Measurements from ENCODE around the gene DGKZ.

The DGKZ gene

GRCh38 chr11:46327829-46328228 is 19.4 kb upstream of the DGKZ start:
- DNase-seq (ENCODE audit: low read depth in 2 of 2) = no peak

GRCh38 chr11:46330154-46330553 is 17.1 kb upstream of the DGKZ start:
- no peak for DNase-seq (ENCODE audit: low read depth in 2 of 2)

- DNase-seq (ENCODE audit: low read depth in 2 of 2) = no peak
Measured at GRCh38 chr11:46330563-46331281, 16.5 kb upstream of the DGKZ start.

GRCh38 chr11:46331282-46331984 is 15.8 kb upstream of the DGKZ start:
- DNase-seq (ENCODE audit: low read depth in 2 of 2) = no peak

GRCh38 chr11:46332093-46332567 is 15.1 kb upstream of the DGKZ start:
- no peak for DNase-seq (ENCODE audit: low read depth in 2 of 2)

GRCh38 chr11:46332568-46333393 is 14.5 kb upstream of the DGKZ start:
- DNase-seq (ENCODE audit: low read depth in 2 of 2) = peak; percentile 22 to 52

GRCh38 chr11:46333394-46333947 is 13.8 kb upstream of the DGKZ start:
- no peak for DNase-seq (ENCODE audit: low read depth in 2 of 2)

- no peak for DNase-seq (ENCODE audit: low read depth in 2 of 2)
Measured at GRCh38 chr11:46334211-46334610, 13.1 kb upstream of the DGKZ start.

GRCh38 chr11:46335271-46335670 is 12.0 kb upstream of the DGKZ start:
- no peak for DNase-seq (ENCODE audit: low read depth in 2 of 2)

- no peak for DNase-seq (ENCODE audit: low read depth in 2 of 2)
Measured at GRCh38 chr11:46335890-46336562, 11.2 kb upstream of the DGKZ start.

- no peak for DNase-seq (ENCODE audit: low read depth in 2 of 2)
Measured at GRCh38 chr11:46336563-46337180, 10.6 kb upstream of the DGKZ start.

- DNase-seq (ENCODE audit: low read depth in 2 of 2) = no peak
Measured at GRCh38 chr11:46337626-46338345, 9.5 kb upstream of the DGKZ start.

- no peak for DNase-seq (ENCODE audit: low read depth in 2 of 2)
Measured at GRCh38 chr11:46338636-46338987, 8.7 kb upstream of the DGKZ start.

- no peak for DNase-seq (ENCODE audit: low read depth in 2 of 2)
Measured at GRCh38 chr11:46338988-46339666, 8.1 kb upstream of the DGKZ start.

- no peak for DNase-seq (ENCODE audit: low read depth in 2 of 2)
Measured at GRCh38 chr11:46339816-46340215, 7.4 kb upstream of the DGKZ start.

- DNase-seq (ENCODE audit: low read depth in 2 of 2) = no peak
Measured at GRCh38 chr11:46341454-46341853, 5.8 kb upstream of the DGKZ start.

GRCh38 chr11:46342239-46342638 is 5.0 kb upstream of the DGKZ start:
- no peak for DNase-seq (ENCODE audit: low read depth in 2 of 2)

- no peak for DNase-seq (ENCODE audit: low read depth in 2 of 2)
Measured at GRCh38 chr11:46343520-46343919, 3.7 kb upstream of the DGKZ start.

- no peak for DNase-seq (ENCODE audit: low read depth in 2 of 2)
Measured at GRCh38 chr11:46345131-46345597, 2.1 kb upstream of the DGKZ start.
